GM19193 (cell line): Measurements from ENCODE around the gene PMEPA1.

ENCODE experiments used
- POLR2A ChIP-seq: IDR thresholded peaks from 4 replicates; pipeline ENCODE4 v1.6.1; 2011; ENCODE audit not compliant: insufficient read depth, insufficient read length; ENCODE audit errors: extremely low read depth

PMEPA1 gene

DNA sequence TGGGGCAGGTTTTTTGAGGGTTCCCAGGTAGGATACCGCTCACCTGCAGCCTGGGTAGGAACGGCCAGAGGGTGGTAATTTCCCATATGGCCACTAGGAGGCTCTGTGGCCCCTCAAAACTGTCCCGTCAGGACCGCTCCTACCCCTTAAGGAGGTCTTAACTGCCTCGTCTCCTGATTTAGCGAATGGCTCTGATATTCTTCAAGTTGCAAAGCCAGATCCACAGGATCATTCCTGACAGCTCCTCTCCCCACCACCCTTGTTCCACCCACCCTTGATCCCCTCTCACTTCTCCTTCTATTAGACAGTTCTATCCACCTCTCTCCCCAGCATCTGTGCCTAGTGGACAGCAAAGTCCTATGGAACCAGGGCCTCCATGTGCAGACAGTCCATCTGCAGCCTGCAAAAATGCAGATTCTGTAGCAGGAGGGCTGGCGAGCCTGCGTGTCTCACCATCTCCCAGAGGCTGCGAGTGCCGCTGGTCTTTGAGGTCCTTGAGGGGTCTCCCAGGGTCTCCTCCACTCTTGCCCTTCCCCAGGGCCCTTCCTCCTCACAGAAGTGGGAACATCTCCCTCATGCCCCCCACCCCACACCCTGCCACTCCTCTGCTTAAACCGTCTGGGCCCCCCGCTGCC lies 55.3 kb downstream of the PMEPA1 start:
- TF ChIP-seq POLR2A = no peak

DNA sequence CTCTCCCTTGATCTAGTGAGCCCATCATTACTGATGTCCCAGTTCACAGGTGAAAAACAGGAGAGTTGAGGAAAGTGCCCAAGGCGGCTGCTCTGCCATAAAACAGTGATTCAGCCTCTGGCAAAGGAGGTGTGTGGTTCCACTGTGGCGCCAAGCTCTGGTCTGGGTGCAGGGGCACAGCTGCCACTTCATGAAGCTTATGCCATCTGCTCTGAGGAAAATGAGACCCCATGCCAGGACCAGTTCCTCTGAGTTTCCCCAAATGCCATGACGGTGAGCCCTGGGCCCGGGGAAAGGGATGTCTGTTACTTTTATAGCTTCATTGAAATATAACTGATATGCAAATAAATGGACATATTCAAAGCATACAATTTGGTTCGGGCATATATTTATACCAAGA lies 55.9 kb downstream of the PMEPA1 start:
- TF ChIP-seq POLR2A = no peak

DNA sequence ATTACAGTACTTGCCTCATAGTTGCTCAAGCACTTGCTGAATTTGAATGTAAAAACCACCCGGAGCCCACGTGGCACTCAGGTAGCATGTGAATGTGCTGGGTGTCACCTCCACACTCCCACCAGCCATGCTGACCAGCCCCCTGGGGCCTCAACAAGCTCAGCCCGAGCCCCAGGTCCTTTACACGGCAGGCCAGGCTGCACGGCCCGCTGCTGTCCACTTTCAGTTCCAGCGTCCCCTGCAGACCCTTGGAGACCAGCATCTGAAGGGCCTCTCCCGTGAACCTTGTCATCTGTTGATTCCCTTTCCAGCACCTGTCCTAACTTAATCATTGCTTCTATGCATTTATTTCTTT lies 56.3 kb downstream of the PMEPA1 start:
- no peak for TF ChIP-seq POLR2A

DNA sequence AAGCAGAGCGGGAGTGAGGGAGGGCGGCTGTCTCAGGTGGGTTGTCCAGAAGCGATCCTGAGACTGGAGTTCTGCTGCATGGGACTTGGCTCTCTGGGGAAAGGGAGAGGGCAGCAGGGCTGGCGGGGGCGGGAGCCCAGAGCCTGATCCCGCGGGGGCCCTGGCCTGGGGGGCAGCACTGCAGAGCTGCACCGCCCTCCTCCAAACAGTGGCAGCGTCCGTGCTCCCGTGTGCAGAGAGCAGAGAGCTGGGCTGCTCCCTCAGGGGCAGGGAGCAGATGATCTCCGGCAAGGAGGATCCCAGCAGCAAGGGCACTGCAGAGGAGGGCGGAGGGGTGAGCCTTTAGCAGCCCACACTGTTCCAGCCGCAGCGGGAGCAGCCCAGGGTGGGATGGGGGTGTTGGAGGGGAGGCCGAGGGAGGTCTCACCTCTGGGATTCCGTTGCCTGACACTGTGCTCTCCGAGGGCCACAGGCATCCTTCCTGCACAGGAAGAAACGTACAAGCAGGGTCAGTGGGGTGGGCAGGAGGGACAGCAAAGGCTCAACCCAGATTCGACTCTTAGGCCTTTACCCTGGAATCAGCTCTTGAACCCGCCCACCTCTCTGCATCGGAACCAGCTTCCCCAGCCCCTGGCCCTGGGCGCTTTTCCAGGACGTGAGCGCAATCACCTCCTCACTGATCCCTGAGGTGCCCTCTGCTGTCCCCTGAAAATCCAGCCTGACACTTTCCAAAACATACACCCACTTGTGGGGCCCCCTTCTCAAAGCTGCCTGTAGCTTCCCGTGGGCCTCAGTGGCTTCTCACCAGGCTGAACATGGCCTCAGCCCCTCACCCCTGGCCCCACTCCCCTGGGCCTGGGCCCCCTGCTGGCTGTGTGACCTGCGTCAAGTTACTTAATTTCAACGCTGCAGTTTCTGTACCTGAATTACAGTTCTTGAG lies 56.9 kb downstream of the PMEPA1 start:
- TF ChIP-seq POLR2A = no peak

DNA sequence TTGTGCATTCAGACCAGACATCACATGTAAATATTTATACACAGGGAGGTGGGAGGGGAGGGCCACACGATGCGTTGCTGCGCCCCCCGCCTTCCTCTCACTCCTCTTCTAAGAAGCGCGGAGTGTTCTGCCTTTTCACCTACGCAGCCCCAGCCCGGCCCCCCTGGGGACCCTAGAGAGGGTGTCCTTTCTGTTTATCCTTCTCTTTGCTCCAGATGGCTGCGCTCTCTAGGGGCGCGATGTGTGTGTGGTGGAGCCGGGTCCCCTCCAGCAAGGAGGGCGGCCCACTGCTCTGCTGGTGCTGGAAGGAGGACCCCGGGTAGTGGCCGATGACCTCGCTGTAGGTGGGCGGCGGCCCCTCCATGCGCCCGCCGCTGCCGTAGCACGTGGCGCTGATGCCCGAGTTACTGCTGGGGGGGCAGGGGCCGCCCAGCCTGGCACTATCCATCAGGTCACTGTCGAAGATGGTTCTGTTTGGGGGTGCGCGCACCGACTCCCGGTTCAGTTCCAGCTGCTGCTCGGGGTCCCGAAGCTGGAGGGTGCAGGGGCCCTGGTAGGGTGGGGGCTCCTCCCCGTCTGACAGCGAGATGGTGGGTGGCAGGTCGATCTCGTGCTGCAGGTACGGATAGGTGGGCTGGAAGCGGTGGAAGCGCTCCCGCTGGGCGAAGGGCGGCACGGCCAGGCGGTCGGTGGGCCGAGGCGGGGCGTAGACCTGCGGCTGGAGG lies 57.8 kb downstream of the PMEPA1 start:
- TF ChIP-seq POLR2A = no peak

DNA sequence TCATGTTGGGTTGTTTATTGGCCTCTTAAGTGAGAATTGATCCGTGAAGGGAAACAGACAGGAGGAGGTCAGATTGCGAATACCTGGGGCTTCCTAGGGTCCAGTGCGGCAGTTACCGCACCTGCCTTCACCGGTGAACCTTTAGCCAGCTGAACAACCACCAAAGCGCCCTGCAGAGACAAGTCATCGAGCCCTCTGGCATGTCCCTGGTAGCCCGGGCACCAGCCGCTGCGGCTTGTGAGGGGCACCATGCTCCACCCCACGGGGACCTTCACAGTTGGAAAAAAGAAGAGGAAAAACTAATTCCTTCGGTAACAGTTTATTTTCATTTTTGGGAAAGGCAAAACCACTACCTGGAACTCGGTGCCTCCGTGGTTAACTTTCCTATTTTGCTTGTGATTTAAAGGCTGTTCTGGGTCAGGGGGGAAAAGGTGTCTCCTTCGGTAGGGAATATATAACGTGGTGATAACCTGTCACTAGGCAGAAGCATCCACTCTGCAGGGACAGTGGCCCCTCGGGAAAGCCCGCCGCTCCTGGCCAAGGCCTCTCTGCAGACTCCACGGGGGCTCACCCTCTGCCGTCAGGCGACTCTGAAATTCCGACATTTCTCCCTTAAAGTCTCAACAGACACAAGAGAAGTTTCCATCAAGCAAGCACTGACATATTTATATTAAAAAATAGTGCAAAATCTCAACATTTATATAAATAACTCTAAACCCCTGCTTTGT lies 58.9 kb downstream of the PMEPA1 start:
- no peak for TF ChIP-seq POLR2A

DNA sequence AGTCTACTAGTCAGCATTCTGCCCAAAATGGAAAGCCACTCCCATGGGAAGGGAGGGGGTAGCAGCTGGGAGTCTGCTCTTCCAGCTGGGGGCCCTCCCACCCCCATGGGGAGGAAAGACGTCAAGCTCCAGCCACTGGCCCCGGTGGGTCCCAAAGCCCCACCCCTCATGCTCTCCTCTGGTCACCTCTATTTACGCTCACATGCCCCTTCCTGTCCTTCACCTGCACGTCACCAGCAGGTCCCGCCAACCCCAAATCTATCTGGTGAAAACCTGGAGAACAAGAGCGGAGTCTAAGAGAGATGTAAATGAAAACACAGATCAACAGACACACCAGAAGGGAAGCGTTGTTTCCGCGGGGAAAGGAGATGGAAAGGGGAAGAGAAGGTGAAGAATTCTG lies 59.5 kb downstream of the PMEPA1 start:
- TF ChIP-seq POLR2A = no peak

DNA sequence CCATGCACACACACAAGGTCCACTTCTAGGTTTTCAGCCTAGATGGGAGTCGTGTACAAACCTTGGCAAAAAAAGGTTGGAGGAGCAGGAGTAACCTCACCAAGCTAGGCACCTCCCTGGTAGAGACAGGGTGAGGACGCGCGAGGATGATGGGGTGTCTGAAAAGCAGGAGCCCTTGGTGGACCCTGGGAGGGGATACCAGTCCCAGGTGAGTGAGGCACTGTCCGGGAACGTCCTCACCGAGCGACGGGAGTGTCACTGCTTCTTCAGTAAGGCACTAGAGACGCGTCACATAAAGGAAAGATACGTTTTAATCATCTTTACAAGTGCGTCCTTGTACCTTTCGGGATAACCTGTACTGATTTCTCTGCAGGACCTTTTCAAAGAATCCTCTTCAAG lies 60.2 kb downstream of the PMEPA1 start:
- no peak for TF ChIP-seq POLR2A

DNA sequence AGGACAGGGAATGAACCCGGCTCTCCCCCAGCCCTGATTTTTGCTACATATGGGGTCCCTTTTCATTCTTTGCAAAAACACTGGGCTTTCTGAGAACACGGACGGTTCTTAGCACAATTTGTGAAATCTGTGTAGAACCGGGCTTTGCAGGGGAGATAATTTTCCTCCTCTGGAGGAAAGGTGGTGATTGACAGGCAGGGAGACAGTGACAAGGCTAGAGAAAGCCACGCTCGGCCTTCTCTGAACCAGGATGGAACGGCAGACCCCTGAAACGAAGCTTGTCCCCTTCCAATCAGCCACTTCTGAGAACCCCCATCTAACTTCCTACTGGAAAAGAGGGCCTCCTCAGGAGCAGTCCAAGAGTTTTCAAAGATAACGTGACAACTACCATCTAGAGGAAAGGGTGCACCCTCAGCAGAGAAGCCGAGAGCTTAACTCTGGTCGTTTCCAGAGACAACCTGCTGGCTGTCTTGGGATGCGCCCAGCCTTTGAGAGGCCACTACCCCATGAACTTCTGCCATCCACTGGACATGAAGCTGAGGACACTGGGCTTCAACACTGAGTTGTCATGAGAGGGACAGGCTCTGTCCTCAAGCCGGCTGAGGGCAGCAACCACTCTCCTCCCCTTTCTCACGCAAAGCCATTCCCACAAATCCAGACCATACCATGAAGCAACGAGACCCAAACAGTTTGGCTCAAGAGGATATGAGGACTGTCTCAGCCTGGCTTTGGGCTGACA lies 60.8 kb downstream of the PMEPA1 start:
- TF ChIP-seq POLR2A = no peak

DNA sequence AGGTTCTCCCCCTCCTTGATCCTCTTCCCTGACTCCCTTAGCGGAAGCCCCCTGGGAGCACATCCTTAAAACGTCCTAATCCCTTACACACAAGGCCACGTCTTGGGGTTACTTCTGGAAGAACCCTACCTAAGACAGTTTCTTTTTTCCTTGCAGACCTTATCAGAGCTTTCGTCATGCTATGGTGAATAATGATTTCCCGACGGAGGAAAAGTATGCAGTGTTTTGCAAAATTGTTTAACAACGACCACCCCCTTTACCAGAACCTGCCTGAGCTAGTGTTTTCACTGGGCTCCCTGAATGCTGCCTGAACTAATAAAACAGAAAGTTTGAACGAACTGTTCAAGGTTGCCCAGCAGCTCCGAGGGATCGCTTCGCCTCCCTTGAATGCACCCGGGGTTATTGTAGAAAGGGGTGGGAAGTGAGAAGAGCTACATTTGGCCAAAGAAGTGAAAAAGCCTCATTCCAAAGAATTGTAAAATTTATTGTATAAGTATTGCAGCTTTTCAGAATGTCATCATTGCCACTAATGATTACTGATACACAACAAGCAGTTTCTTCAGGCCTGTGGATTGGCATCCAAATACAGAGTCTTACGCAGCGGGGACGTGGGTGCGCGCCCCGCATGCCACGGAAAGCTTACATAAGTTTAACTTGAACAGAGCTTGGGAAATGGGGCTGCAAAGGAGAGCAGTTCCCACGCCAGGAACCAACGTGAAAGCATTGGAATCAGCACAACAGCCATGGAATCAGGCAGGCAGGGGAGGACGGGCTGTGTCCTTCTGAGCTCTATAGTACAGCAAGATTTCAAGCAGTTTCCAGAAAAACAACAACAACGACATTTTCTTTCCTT lies 61.7 kb downstream of the PMEPA1 start:
- no peak for TF ChIP-seq POLR2A

DNA sequence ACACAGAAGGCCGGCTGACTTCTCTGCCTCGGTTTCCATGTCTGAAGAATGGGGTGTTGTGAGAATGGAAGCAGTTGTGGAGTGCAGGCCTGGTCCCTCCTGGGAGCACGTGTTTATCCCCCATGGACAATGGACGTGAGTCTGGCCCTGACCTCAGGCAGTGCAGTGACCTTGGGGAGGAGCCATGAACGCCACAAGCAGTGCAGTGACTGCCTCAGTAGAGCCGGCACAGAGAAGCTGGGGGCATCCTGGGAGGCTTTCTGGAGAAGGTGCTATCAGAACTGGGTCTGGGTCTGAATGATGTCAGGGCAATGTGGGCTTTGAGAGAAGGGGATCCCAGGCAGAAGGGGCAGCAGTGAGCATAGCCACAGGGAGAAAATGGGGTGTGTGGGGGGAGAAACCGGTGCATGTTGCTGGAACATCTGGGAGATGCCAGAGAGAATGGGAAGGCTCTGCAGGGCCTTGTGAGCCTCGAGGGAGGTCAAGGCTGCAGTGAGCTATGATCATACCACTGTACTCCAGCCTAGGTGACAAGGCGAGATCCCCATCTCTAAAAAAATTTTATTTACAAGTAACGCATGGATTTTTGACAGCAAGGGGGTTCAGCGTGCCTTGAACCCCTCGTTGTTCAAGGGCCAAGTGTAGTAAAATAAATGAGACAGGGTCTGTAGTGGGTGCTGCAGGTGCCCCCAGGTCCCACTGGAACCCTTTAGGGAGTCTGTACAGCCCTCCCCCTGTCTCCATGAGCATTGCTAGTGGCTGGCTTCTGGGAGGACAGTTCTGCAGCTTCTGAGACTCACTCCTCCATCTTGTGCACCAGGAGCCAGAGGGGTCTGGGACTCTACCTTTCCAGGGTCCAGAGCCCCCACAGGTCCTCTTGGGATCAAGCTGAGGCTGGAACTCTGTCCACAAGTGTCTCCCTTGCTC lies 62.5 kb downstream of the PMEPA1 start:
- TF ChIP-seq POLR2A = no peak

DNA sequence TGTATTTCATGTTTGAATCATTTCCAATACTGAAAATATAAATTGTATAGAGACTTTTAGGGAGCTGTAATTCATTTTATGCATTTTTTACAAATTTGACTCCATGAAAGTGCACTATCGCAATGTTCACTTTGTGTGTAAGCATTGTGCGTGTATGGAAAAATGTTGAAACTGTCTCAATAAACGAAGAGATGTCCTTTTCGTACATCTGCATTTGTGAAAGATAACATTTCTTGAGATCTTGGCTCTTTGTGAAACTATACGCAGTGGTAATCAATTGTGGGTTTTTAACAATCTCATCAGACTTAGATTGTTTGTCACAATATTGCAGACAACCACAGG lies 70.9 kb downstream of the PMEPA1 start:
- TF ChIP-seq POLR2A = no peak
